HG03457 (cell line): Measurements from ENCODE around the gene ZNF17.

Experiments used
- ATAC-seq: cut with Tn5 transposase; IDR thresholded peaks from one replicate; pipeline ENCODE4 v1.9.1; 2021; ENCODE audit warnings: moderate number of reproducible peaks; ENCODE audit not compliant: unreplicated experiment

Gene ZNF17

GRCh38 chr19:57421037-57421436 is 10.1 kb downstream of the ZNF17 start:
- ATAC-seq: no peak

GRCh38 chr19:57434386-57435061 is 23.6 kb downstream of the ZNF17 start:
- ATAC-seq: peak; percentile 7

DNA sequence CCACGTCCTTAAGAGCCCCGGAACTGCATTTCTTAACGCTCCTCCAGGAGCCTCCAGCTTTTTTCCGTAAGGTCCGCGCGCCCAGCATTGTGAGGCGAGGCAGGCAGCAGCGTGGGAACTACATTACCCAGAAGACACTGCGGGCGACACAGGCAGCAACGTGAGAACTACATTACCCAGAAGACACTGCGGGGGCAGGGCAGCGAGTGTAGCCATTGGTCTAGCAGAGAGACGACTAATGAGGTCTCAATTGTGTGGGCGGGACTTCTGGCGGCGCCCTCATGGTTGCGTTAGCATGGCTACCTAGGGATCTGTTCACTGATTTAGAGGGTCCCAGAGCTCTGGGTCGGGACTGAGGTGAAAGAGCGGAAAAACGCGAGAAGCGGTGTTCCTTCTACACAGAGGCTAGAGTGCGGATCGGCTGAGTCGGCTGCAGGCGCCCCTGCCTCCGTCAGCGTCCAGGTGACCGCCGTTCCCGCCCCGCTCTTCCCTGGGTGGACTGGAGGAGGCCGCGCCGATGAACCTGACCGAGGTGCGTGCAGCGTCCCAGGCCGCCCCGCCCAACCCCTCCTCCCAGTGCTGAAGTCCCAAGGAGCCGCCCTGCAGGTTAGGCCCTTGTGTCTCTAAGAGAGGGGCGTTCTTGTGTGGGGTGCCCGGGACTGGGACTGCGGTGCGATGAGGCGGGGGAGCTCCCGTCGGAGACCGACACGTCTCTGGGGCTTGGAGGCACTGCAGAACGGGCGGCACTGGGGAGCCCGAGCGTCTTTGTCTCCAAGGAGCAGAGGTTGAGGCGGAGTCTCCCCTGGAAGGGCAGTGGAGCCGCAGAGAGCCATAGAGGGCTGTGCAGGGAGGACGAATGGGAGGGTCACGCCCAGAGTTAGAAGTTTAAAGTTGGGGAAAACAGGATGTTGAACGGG is 24.4 kb downstream of the ZNF17 start, which contains the start of gene ZNF749:
Gene ZNF749 (plus strand): TSS at position 264 of the 917 bp plus-strand sequence. CDS start 254 bp downstream, at position 518.
- peak; percentile 79 for ATAC-seq

DNA sequence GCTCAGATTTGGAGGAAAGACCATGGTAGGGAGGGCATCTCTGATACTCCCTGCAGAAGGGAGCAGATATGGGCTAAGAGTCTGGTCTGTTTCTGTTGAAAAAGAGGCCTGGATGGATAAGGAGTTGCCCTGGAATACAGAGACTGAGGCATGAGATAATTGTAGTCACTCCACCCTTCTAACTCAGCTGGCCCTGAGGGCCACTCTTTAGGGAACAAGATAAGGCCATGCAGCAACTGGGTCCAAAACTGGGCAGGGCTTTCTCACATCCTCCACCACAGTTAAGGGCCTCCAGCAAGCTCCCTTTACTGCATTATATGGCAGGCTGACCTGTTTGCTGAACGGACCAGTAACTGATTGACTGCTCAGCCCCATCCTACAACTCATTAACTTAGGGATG is 25.5 kb downstream of the ZNF17 start:
- ATAC-seq: no peak

DNA sequence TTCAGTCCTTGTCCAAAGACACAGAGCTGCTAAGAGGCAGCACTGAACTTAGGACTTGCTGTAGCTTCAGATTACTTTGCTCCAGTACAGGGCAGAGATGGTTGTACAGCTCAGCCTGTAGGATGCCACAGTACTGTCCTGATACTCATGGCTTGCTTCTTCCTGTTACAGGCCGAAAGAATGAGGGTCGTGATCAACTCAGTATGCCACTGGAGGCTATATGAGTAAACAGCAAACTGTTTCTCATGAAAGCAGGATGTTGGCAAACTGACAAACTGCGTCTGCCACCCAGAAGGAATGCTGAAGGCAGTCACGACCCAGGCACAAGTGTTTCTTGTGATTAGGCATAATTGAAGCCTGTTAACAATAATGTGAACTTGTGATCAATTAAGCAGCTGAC is 27.0 kb downstream of the ZNF17 start:
- no peak for ATAC-seq

DNA sequence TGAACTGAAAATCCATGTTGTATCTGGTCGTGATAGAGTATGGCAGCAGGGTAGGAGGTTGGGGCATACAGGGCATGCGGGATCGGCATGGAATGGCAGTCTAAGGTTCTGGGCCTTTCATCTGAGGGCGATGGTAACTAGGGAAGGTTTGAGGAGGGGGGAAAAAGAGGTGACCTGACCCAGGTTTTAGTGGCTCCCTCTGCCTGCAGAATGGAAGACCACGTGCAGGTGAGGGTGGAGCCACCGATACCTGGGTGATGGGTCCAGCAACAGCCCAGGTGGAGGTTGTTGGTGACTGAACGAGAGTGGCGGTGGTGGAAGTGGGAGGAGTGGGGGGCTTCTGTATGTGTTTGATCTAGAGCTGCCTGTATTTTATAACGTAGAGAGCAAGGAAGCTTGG is 28.0 kb downstream of the ZNF17 start:
- no peak for ATAC-seq

DNA sequence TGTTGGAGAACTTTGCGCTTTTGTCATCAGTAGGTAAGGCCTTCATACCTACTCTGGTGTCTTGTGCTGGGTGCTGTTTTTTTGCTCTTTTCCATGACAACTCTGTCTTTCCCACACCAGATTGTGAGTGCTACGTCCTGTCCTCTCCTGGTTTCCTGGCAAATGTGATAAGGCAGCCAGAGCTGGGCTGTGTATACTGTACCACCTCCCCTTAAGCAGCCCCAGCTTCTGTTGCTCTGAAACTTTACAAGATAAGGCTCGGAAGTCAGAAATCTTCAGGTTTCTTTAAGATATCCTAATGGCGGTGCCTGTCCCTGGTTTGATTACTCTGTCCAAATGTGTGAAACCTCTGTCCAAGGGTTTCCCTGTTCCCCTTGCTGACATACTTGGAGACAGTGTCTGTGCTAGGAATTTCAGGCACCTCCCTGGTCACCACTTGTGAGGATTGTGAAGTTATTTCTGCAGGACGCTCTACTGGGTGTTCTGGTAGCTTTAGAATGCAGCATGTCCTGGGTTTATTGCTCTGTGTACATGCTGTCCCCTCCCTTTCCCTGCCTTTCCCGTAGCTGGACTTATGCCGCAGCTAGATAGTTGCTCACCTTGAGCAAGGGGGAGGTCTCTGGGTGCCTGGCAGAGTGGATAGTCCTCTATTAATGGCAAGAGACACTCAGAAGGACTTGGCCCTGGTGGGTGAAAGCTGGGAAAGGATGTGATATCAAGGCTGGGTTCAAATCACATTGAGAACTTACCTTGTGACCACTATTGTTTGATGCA is 31.2 kb downstream of the ZNF17 start:
- no peak for ATAC-seq

DNA sequence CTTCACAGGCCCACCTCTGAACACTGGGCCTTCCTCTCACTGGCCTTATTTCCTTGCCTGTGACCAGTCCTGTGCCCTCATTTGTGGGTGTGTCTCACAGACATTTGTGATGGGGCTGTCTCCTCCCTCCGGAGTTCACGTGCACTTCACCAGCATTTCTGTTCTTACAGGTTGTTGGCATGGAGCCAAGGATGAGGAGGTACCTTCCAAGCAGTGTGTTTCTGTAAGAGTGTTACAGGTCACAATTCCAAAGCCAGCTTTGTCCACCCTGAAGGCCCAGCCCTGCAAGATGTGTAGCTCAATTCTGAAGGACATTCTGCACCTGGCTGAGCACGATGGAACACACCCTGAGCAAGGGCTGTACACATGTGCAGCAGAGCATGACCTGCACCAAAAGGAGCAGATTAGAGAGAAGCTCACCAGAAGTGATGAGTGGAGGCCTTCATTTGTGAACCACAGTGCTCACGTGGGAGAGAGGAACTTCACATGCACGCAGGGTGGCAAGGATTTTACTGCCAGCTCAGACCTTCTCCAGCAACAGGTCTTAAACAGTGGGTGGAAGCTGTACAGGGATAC is 32.2 kb downstream of the ZNF17 start:
- ATAC-seq: no peak

DNA sequence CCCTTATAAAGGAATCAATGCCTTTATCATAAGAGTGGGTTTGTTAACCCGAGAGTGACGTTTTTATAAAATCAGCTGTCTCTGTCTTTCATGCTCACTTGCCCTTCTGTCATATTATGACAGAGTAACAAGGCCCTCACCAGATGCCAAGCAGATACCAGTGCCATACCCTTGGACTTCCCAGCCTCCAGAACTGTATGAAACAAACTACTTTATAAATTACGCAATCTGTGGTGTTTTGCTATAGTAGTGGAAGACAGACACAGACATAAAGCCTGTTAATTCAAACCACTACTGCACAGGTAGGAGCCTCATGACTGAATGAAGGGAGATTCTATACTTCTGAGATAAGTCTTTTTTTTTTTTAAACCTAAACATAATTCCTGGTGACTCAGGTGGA is 41.3 kb downstream of the ZNF17 start:
- ATAC-seq: no peak

- no peak for ATAC-seq
Observed at GRCh38 chr19:57465680-57466381, 54.9 kb downstream of the ZNF17 start.

GRCh38 chr19:57466489-57466888 is 55.5 kb downstream of the ZNF17 start:
- ATAC-seq: no peak
